NK-92 treated with Interleukin-12 subunit alpha and Interleukin-12 subunit beta, amount 100 ng/mL, for 24 hours (cell line): ENCODE results near the gene SAFB2.

Source experiments
- DNase-seq: peaks from one replicate; lab custom pipeline; 2025; lab: John Stamatoyannopoulos, UW

The SAFB2 gene

DNA sequence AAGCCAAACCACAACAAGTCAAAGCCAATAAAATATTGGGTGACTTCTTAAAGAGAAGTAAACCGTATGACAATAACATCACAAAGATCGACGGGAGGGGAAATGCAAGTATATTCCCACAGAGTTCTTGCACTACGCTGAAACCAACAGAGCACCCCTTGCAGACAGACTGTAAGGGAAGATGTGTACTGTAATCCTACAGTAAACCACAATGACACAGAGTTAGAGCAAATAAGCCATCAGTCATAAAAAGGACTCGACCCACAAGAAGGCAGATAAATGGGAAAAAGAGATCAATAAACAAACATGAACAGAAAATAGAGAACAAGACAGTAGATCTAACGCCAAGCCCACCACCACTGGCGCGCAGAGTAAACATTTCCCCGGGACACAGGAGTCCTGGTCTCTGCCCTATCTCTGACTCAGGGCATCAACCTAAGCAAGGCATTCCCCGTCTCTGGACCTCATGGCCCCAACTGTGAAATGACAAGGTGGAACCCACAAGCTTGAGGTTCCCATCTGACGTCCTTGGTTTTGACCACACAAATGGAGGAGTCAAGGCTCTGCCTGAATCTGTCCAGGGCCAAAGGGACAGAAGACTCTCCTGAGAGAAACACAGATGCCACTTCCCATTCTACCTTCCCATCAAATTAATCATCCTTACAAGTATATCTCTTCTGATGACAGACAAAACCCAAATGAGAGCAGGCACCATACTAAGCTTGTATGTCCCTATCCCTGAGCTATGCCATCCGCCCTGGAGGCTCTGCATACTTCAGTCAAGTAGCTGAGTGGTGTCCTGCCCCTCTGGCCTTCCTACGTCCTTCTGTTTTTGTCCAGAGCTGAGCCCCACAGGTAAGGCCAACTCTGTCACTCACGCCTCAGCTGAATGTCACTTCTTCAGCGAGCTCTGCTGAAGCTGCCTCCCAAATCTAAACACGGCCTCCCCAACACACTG lies 15.0 kb downstream of the SAFB2 start:
- no peak for DNase-seq

DNA sequence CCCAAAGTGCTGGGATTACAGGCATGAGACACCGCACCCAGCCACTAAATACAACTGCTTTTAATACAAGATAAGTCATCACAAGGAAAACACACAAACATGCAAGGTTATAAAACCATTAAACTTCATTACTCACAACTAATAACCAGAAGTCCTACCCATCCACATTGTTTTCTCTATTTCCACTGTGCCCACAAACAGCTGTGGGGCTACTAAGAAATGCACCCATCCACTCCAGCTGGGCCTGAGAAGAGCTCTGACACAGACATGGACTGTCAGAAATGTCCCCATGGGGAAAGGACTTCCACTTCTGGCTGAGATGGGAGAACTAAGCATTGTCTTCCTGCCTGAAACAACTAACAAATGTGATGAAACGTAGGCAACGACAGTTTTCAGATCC lies 17.2 kb downstream of the SAFB2 start:
- DNase-seq, result no peak

DNA sequence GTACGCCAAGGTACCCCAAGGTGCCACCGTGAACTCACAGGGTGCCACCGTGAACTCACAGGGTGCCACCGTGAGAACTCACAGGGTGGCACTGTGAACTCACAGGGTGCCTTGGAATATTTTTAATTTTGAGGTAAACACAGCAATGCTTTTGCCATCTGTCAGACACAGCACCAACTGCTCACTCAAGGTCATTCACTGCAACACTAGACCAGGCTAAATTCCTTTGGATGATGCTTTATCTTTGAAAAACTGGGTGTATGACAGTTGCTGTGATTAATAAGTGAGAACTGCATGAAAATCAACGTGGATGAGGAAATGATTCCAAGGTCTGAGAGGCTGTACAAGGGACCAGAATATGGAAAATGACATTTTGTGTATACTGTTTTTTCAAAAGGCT lies 18.9 kb downstream of the SAFB2 start:
- no peak for DNase-seq

- no peak for DNase-seq
Measured at GRCh38 chr19:5600797-5601196, 21.8 kb downstream of the SAFB2 start.

GRCh38 chr19:5595745-5596144 lies 26.8 kb downstream of the SAFB2 start:
- DNase-seq, result no peak

DNA sequence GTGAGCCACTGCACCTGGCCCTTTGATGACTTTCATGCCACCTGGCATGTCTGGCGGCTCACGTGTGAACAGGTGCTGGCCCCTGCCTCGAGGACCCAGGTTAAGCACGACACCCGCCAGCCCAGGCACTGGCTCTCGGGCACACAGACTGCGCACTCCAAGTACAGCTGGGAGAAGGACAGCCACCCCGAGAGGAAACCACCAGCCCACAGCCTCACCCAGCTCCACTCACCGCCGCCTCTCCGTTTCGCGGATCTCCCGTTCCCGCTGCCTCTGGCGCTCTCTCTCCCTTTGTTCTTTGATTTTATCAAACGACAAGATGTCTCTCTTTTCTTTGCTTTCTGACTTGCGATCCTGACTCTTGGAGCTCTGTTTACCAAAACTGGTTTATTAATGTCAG lies 27.4 kb downstream of the SAFB2 start:
- DNase-seq, result no peak

GRCh38 chr19:5594521-5594950 lies 28.0 kb downstream of the SAFB2 start:
- DNase-seq, result no peak

DNA sequence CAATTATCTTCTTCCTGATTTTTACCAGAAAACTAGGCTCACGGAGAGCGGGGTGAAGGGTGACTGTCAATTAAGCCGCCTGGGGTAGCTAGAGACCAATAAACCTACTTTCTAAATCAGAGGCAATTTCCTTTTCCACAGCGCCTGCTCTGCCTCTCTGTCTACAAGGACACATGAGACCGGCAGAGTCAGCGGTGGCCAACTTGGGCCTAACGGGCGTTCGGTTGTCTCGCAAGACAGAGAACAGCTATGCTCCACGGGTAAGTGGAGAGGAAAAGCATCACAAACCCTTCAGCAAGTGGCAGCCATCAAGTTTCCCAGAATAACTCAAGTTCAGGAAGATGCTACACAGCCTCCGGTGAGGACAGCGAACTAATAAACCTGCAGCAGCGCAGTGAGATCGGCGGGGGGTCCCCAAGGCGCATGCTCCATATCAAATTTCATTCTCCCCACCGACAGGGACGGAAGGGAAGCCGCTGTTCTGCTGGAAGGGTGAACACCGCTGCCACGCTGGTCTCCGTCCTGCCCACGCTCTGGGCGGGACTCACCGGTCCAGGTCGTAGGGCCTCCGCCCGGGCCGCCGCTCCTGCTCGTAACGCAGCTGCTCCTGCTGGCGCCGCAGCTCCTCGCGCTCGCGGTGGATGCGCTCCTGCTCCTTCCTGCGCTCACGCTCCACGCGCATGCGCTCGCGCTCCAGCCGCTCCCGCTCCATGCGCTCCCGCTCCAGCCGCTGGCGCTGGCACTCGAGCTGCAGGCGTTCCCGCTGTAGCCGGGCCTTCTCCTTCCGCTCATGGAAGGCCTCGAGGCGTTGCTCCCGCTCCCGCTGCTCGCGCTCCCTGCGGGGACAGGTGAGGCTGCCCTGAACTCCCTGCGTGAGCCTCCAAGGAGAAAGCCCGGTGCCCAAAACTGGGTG lies 29.0 kb downstream of the SAFB2 start:
- no peak for DNase-seq

- no peak for DNase-seq
Measured at GRCh38 chr19:5592531-5593342, 29.8 kb downstream of the SAFB2 start.

GRCh38 chr19:5591476-5591875 lies 31.1 kb downstream of the SAFB2 start:
- no peak for DNase-seq

DNA sequence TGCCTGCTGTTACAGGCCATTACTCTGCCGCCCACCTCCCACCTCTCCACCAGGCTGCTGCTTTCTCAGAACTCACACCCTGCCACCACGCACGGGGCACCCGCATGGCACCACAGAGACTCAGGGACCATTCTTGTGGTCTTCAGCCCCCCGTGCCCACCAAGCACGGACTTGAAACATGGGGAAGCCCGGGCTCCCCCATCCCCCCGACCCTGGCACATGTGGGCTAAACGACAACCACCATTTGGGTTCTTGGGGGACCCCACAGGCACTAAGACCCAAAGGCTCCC lies 31.8 kb downstream of the SAFB2 start:
- no peak for DNase-seq

DNA sequence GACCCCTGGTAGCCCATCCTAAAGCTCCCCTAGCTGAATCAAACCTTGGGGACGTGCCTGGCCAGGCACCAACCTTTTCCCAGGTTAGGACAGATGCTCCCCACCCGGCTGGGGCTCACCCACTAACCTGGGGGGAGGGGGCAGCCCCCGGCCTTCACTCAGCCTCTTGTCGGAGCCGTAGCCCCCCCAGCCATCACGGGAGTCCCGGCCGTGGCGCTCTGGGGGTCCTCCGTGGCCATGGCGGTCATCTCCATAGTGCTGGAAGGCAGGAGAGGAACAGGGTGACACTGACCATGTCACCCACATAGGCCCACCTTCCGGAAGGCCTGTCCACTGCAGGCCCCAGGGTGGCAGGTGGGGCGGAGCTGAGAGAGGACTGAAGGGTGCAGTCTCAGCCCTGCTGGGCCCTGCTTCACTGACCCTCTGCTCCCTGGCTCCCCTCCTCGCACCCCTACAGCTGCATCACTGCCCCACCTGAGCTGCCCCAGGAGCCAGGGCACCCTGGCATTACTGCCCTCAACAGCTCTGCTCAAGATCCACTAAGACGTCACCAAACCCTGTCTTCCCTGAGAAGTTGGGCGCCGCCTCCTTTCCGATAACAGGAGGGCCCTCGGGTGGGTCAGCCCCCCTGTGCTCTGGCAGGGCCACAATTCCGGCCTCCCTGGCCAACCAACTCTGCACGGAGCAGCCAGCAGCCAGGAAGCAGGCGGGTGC lies 32.3 kb downstream of the SAFB2 start:
- DNase-seq, result no peak

DNA sequence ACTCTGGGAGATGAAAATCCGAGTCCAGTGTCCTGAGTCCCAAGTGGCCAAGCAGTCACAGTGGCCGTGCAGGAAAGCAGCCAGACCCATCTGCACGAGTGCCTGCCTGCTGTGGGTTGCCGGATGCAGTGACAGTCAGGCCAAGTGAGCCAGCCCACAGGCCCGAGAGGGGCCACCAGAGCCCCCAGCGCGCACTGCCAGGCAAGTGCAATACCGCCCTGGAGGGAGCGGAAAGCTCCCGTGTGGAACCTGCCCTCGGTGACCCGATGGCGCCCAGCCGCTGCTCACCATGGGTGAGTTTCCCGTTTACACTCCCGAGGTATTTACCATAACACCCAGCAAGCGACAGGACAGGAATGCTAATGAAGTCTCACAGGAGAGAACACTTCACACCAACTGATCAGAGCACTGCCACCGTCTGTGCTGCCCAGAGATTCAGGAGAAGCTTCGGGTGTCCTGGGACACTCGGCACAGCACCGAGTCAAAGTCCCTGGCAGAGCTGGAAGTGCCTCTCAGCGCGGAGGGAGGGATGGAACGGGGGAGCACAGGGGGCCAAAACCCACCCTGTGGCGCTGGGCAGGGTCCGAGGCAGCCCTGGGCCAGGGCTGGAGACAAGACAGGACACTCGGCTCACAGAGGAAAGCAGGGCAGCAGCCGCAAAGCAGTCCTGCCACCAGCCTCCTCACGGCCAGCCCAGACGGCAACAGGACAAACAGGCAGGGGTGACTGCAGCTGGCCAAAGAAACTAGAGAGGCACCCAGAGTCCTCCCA lies 33.5 kb downstream of the SAFB2 start:
- no peak for DNase-seq

GRCh38 chr19:5588441-5588840 lies 34.1 kb downstream of the SAFB2 start:
- no peak for DNase-seq

DNA sequence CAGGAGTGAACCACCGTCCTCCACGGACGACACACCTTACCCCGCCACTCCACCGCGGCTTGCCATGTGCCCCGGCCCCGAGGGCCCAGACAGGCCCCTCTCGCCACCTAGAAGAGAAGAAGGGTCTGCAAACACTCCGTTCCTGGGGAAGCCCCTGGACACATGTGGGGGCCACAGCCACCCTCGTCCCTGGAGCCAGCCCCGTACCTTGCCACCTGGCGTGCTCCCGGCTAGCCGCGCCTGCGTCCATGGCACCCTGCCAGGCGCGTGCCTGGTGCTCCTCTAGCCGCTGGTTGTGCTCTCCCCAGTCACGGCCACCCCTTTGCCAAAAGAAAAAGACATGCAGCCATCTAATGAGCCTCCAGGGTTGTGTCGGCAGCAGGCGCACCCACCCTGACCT lies 34.9 kb downstream of the SAFB2 start:
- no peak for DNase-seq

GRCh38 chr19:5587071-5587455 lies 35.5 kb downstream of the SAFB2 start:
- DNase-seq, result no peak

DNA sequence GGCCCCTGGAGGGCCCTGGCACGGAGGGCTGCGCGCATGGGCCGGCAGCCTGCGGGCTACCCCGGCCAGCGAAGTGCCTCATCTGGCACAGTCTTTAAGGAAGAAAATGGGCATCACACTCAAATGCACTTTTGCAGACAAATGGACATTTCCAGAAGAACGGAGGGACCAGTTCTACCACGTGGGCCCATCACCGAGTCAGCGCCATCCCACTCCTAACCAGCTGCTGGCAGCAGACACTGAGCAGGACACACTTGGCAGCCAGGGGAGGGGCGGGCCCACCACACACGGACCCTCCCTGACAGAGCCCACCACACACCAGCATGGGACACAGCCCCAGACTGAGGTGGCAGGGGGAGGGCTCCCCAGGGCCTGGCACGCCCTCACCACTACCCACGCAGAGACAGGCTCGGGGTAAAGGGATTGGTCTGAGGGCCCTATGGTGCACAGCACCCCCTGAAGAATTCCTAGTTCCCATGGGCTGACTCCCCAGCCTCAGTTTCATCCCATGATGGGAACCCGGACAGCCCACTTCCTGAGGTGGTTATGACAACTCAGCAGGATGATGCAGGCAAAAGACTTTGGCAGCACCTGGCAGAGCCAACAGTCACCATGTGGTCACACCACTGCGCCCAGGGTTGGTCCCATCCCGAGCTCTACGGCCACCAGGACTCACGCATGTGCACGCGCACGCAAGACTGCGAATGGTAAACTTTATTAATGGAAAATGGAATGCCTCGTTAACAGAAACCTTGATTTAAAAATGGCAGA lies 36.1 kb downstream of the SAFB2 start:
- DNase-seq, result no peak

GRCh38 chr19:5585461-5586299 lies 36.9 kb downstream of the SAFB2 start:
- no peak for DNase-seq

DNA sequence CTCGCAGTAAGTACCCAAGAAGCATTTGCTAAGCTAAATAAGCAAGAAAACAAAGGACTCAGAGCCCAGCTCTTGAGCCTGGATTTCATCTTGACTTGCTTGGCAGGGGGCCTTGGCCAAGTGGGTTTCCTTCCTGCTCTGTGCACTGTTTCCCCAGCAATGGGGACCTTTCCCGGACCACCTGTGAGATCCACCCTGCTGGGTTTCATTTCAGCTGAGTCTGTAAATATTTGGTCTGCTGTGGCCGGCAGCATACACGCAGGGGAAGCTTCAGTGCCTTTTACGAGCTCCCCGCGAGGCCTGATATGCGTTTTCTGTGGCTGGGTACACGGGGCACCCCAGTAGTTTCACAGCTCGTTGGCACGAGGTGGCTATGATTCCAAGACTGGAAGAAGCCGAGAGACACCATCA lies 42.4 kb downstream of the SAFB2 start:
- no peak for DNase-seq
